ENCODE measurements around the gene CREB5. TPM values are rescaled to one million over a fixed set of nuclear protein-coding genes. Genes with fewer than 3 reads are reported as not detected.

The CREB5 gene
- total and polyA plus RNA-seq, 2 of the 8 experiments (the other 6 are each of a cell fraction or from before 2014, with no cell fraction given), result 2.4 to 2.7 TPM

- H4K91ac ChIP-seq (replicated peaks; ENCODE audit: insufficient read length, low read length), result no peak overlapping the region
- no peak overlapping the region for H3K4me2 ChIP-seq (ENCODE audit: insufficient read depth in 1 of 2, low read depth in 2 of 2, low read length in 2 of 2)
- H3K27ac ChIP-seq (ENCODE audit: low read depth, low read length), result no peak overlapping the region
- H2AK5ac ChIP-seq (ENCODE audit: low read depth, low read length), result no peak overlapping the region
- no peak overlapping the region for H3K14ac ChIP-seq (ENCODE audit: insufficient read length)
- H3K27me3 ChIP-seq (replicated peaks in 1 of 4; ENCODE audit: control insufficient read depth in 3 of 4, extremely low read depth in 1 of 4, insufficient read depth in 3 of 4, low read length in 3 of 4), result no peaks in the 10 kb centered on the region
- H3K18ac ChIP-seq (ENCODE audit: extremely low read depth, low read length), result no peak overlapping the region
- WGBS, 2 experiments (ENCODE audit: extremely low coverage in 1 of 2, insufficient coverage in 1 of 2, insufficient read length in 1 of 2, insufficient replicate concordance in 2 of 2, low coverage in 1 of 2, low lambda C conversion rate in 2 of 2, missing lambda C conversion rate in 1 of 2), result 89% methylated on average over 2 of the region's 2 CpGs; no CpG with 5 or more reads in 1 of the 2 experiments
- no peak overlapping the region for H3K4me3 ChIP-seq (ENCODE audit: extremely low read depth in 1 of 4, insufficient read depth in 2 of 4, low read depth in 3 of 4, low read length in 4 of 4)
- no peak overlapping the region for H4K5ac ChIP-seq (ENCODE audit: insufficient read length, low read depth, low read length)
- ChIA-PET CTCF (ENCODE audit: partially characterized antibody) (interaction anchor here (0.5 to 1.3 kb wide), 4 partner anchors 31 to 1203 kb away, joined by 3 to 4 read pairs (median 3); no protein-coding TSS in a partner anchor), POLR2A (ENCODE audit: partially characterized antibody) (no interaction called here)
- no peaks in the 10 kb centered on the region for H3K79me1 ChIP-seq (ENCODE audit: low read depth, low read length)
- no peaks in the 10 kb centered on the region for H3K36me3 ChIP-seq (ENCODE audit: control insufficient read depth in 2 of 4, insufficient read depth in 4 of 4, low read length in 3 of 4)
- no peak overlapping the region for H2BK120ac ChIP-seq (replicated peaks; ENCODE audit: low read depth, low read length)
- H3K4ac ChIP-seq (replicated peaks; ENCODE audit: insufficient read length, low read depth, low read length), result no peak overlapping the region
- no peaks in the 10 kb centered on the region for H3K4me1 ChIP-seq (replicated peaks in 1 of 4; ENCODE audit: control insufficient read depth in 3 of 4, insufficient read depth in 4 of 4, low read length in 3 of 4)
- no peak overlapping the region for H3K56ac ChIP-seq (replicated peaks; ENCODE audit: insufficient read length, low read depth, low read length)
- no peak for DNase-seq (ENCODE audit: low read depth in 1 of 2, low spot score in 2 of 2)
- H2BK5ac ChIP-seq (ENCODE audit: low read depth, low read length), result no peak overlapping the region
- H4K8ac ChIP-seq (ENCODE audit: extremely low read depth, insufficient read depth, low read length), result no peak overlapping the region
- H2AFZ ChIP-seq (ENCODE audit: low read length), result no peak overlapping the region
- H2BK12ac ChIP-seq (ENCODE audit: low read depth, low read length), result no peak overlapping the region
- no peaks in the 10 kb centered on the region for H3K23me2 ChIP-seq (ENCODE audit: low read depth, low read length)
- FAIRE-seq, result no peak
- H2BK15ac ChIP-seq (ENCODE audit: low read length), result no peak overlapping the region
- no peaks in the 10 kb centered on the region for H3K9me3 ChIP-seq (ENCODE audit: insufficient read depth in 2 of 2, low read depth in 1 of 2, low read length in 1 of 2)
- no peak overlapping the region for H3K23ac ChIP-seq (ENCODE audit: insufficient read length)
- H2BK20ac ChIP-seq (ENCODE audit: low read length), result peak overlapping the region; percentile 21; the same call in 1 of the 2 replicates
- H3K9ac ChIP-seq (replicated peaks in 1 of 4; ENCODE audit: extremely low read depth in 1 of 4, low read depth in 3 of 4, low read length in 3 of 4), result no peak overlapping the region
- H3K79me2 ChIP-seq (ENCODE audit: control insufficient read depth in 1 of 2, insufficient read depth in 2 of 2, low read length in 2 of 2), result no peaks in the 10 kb centered on the region
- H4K20me1 ChIP-seq (replicated peaks in 1 of 2; ENCODE audit: control insufficient read depth in 1 of 2, insufficient read depth in 2 of 2, low read length in 2 of 2), result no peaks in the 10 kb centered on the region
- no peak for TF ChIP-seq YY1 (IDR thresholded peaks at IDR 0.05; ENCODE audit: low read depth, low read length)
- TF ChIP-seq CREB1 (IDR thresholded peaks at IDR 0.05), result no peak
- no peak for TF ChIP-seq PHF8 (conservative IDR thresholded peaks at IDR 0.05; ENCODE audit: low read depth, low read length)
- TF ChIP-seq TAF7 (optimal IDR thresholded peaks at IDR 0.05; ENCODE audit: borderline replicate concordance, low read depth, low read length), result no peak
- no peak for TF ChIP-seq TAF1 (IDR thresholded peaks at IDR 0.05; ENCODE audit: low read depth, low read length)
- no peak for TF ChIP-seq RBBP5 (IDR thresholded peaks at IDR 0.05; ENCODE audit: borderline replicate concordance, low read depth, low read length)
- no peak for TF ChIP-seq SP1 (IDR thresholded peaks at IDR 0.05; ENCODE audit: low read depth, low read length)
- no peak for TF ChIP-seq HDAC6 (IDR thresholded peaks at IDR 0.05; ENCODE audit: low read depth, low read length)
- TF ChIP-seq NRF1 (IDR thresholded peaks at IDR 0.05; ENCODE audit: low read depth, low read length), result no peak
- no peak for TF ChIP-seq CBX5 (IDR thresholded peaks at IDR 0.05; ENCODE audit: low read depth, low read length)
- no peak for TF ChIP-seq BRCA1 (IDR thresholded peaks at IDR 0.05; ENCODE audit: low read depth, low read length)
- TF ChIP-seq CHD2 (IDR thresholded peaks at IDR 0.05; ENCODE audit: low read length), result no peak
- no peak for TF ChIP-seq NANOG (IDR thresholded peaks at IDR 0.05; ENCODE audit: insufficient read depth, low read depth, low read length, poor library complexity, severe bottlenecking)
- TF ChIP-seq CHD1 (IDR thresholded peaks at IDR 0.05; ENCODE audit: low read depth, low read length), result no peak
- TF ChIP-seq SIRT6 (IDR thresholded peaks at IDR 0.05; ENCODE audit: low read length), result no peak
These were observed 184.1 kb downstream of the CREB5 start for GRCh38 chr7:28596245-28596935.
